H9 (cell line): ENCODE measurements around the gene PDCD1. TPM values are rescaled to one million over a fixed set of nuclear protein-coding genes. Genes with fewer than 3 reads are reported as not detected.
A peak's percentile ranks its signal among the peaks of the same experiment; 100 is the strongest.

ENCODE experiments used
- DNase-seq: peaks from one replicate; pipeline ENCODE4 v3.0.0-alpha.2; 2017
- H2AFZ ChIP-seq: one replicate; pipeline ENCODE4 v1.6.1; 2013; ENCODE audit warnings: mild to moderate bottlenecking, low read length, control low read depth, moderate library complexity
- H2AK5ac ChIP-seq: 2 replicates; pipeline ENCODE4 v1.6.1; 2013; ENCODE audit warnings: low read length, control low read depth, mixed read lengths; ENCODE audit not compliant: insufficient read length
- H2BK120ac ChIP-seq: one replicate; pipeline ENCODE4 v1.6.1; 2013; ENCODE audit warnings: low read depth, mild to moderate bottlenecking, low read length, control low read depth, inconsistent platforms; ENCODE audit not compliant: poor library complexity, severe bottlenecking
- H2BK12ac ChIP-seq: 2 replicates; pipeline ENCODE4 v1.6.1; 2013; ENCODE audit warnings: low read length, control low read depth, mixed read lengths, low read depth; ENCODE audit not compliant: insufficient read length
- H2BK15ac ChIP-seq: 2 replicates; pipeline ENCODE4 v1.6.1; 2013; ENCODE audit warnings: low read depth, low read length, control low read depth
- H2BK20ac ChIP-seq: one replicate; pipeline ENCODE4 v1.6.1; 2013; ENCODE audit warnings: low read depth, mild to moderate bottlenecking, low read length, control low read depth, inconsistent platforms; ENCODE audit not compliant: poor library complexity, severe bottlenecking
- H2BK5ac ChIP-seq: 2 replicates; pipeline ENCODE4 v1.6.1; 2013; ENCODE audit warnings: low read length, control low read depth, mixed read lengths; ENCODE audit not compliant: insufficient read length
- H3K14ac ChIP-seq: 2 replicates; pipeline ENCODE4 v1.6.1; 2013; ENCODE audit warnings: low read length, control low read depth; ENCODE audit not compliant: insufficient read depth
- H3K18ac ChIP-seq: 2 replicates; pipeline ENCODE4 v1.6.1; 2013; ENCODE audit warnings: low read depth, mild to moderate bottlenecking, mixed read lengths, low read length, control low read depth; ENCODE audit not compliant: insufficient read length
- H3K23ac ChIP-seq: 2 replicates; pipeline ENCODE4 v1.6.1; 2013; ENCODE audit warnings: low read length, control low read depth, mixed read lengths, low read depth; ENCODE audit not compliant: insufficient read length
- H3K23me2 ChIP-seq: 2 replicates; pipeline ENCODE4 v1.6.1; 2013; ENCODE audit warnings: low read depth, mild to moderate bottlenecking, mixed read lengths, low read length, control low read depth; ENCODE audit not compliant: insufficient read length, poor library complexity, severe bottlenecking
- H3K27ac ChIP-seq: 2 replicates; pipeline ENCODE4 v1.5.1; 2013; ENCODE audit warnings: low read length, control low read depth, mixed read lengths, low read depth; ENCODE audit not compliant: insufficient read length
- H3K27me3 ChIP-seq: 2 replicates; pipeline ENCODE4 v1.6.1; 2013; ENCODE audit warnings: low read length, control low read depth, inconsistent platforms; ENCODE audit not compliant: insufficient read depth
- H3K4ac ChIP-seq: 2 replicates; pipeline ENCODE4 v1.6.1; 2013; ENCODE audit warnings: low read depth, mild to moderate bottlenecking, control low read depth, inconsistent platforms, low read length, moderate library complexity
- H3K4me1 ChIP-seq: 2 replicates; pipeline ENCODE4 v1.6.1; 2013; ENCODE audit warnings: low read length, control low read depth, inconsistent platforms; ENCODE audit not compliant: insufficient read depth
- H3K4me2 ChIP-seq: 2 replicates; pipeline ENCODE4 v1.6.1; 2013; ENCODE audit warnings: low read length, control low read depth, mixed read lengths; ENCODE audit not compliant: insufficient read length, insufficient read depth
- H3K56ac ChIP-seq: 2 replicates; pipeline ENCODE4 v1.6.1; 2013; ENCODE audit warnings: low read depth, mild to moderate bottlenecking, mixed read lengths, low read length, control low read depth; ENCODE audit not compliant: insufficient read length
- H3K79me1 ChIP-seq: 2 replicates; pipeline ENCODE4 v1.6.1; 2013; ENCODE audit warnings: low read depth, mild to moderate bottlenecking, moderate library complexity, low read length, control low read depth, inconsistent platforms; ENCODE audit not compliant: insufficient read depth, poor library complexity, severe bottlenecking
- H3K79me2 ChIP-seq: 2 replicates; pipeline ENCODE4 v1.6.1; 2013; ENCODE audit warnings: low read length, control low read depth, inconsistent platforms; ENCODE audit not compliant: insufficient read depth
- H3K9ac ChIP-seq: 2 replicates; pipeline ENCODE4 v1.6.1; 2013; ENCODE audit warnings: low read length, control low read depth, mixed read lengths; ENCODE audit not compliant: insufficient read length; ENCODE audit errors: extremely low read depth
- H3K9me3 ChIP-seq: one replicate; pipeline ENCODE4 v1.6.1; 2013; ENCODE audit warnings: low read depth, low read length, inconsistent platforms; ENCODE audit not compliant: control insufficient read depth
- H3T11ph ChIP-seq: one replicate; pipeline ENCODE4 v1.6.1; 2013; ENCODE audit warnings: mild to moderate bottlenecking, low read length, control low read depth, inconsistent platforms
- H4K20me1 ChIP-seq: one replicate; pipeline ENCODE4 v1.6.1; 2013; ENCODE audit not compliant: control insufficient read depth, insufficient read length, insufficient read depth
- H4K5ac ChIP-seq: 2 replicates; pipeline ENCODE4 v1.6.1; 2013; ENCODE audit warnings: low read depth, mild to moderate bottlenecking, mixed read lengths, low read length, control low read depth; ENCODE audit not compliant: insufficient read length
- H4K8ac ChIP-seq: replicated peaks from 2 replicates; pipeline ENCODE4 v1.6.1; 2013; ENCODE audit warnings: low read length, control low read depth, mixed read lengths, low read depth; ENCODE audit not compliant: insufficient read length
- H4K91ac ChIP-seq: 2 replicates; pipeline ENCODE4 v1.6.1; 2013; ENCODE audit warnings: low read depth, mild to moderate bottlenecking, moderate library complexity, mixed read lengths, low read length, control low read depth; ENCODE audit not compliant: insufficient read length
- H3K27ac Mint-ChIP-seq, 3 experiments: 2 replicates in 2 of 3; 3 replicates in 1 of 3; pipeline ENCODE4 v1.8.0; 2020 to 2021; ENCODE audit warnings: mixed read lengths in 3 of 3, mild to moderate bottlenecking in 1 of 3, moderate library complexity in 1 of 3
- H3K27me3 Mint-ChIP-seq: 2 replicates; pipeline ENCODE4 v1.8.0; 2021; ENCODE audit warnings: low read depth, mild to moderate bottlenecking, moderate library complexity, mixed read lengths
- H3K36me3 Mint-ChIP-seq, 3 experiments: 2 replicates in 2 of 3; 3 replicates in 1 of 3; pipeline ENCODE4 v1.8.0; 2020 to 2021; ENCODE audit warnings: low read depth in 3 of 3, mixed read lengths in 3 of 3; ENCODE audit not compliant: insufficient read depth in 1 of 3
- H3K4me1 Mint-ChIP-seq, 2 experiments: 2 replicates each; pipeline ENCODE4 v1.8.0; 2020; ENCODE audit warnings: mixed read lengths in 2 of 2
- H3K4me3 Mint-ChIP-seq, 2 experiments: 2 replicates in 1 of 2; 3 replicates in 1 of 2; pipeline ENCODE4 v1.8.0; 2020 to 2021; ENCODE audit warnings: mild to moderate bottlenecking in 2 of 2, mixed read lengths in 2 of 2, moderate library complexity in 1 of 2
- H3K9me3 Mint-ChIP-seq, 2 experiments: 2 replicates in 1 of 2; 3 replicates in 1 of 2; pipeline ENCODE4 v1.8.0; 2020; ENCODE audit warnings: mild to moderate bottlenecking in 2 of 2, mixed read lengths in 2 of 2, moderate library complexity in 1 of 2
- WGBS: extraction: QIAGEN DNeasy Blood & Tissue Kit; methylation state at CpG from one replicate; pipeline ENCODE4 v1.1.7; 2013; ENCODE audit warnings: missing lambda C conversion rate, low lambda C conversion rate, mixed read lengths; ENCODE audit not compliant: insufficient read length; ENCODE audit errors: extremely low coverage; 5-methylcytosine and 5-hydroxymethylcytosine counted together
- total RNA-seq: library from RNA; stranded (reverse); gene quantifications from 2 replicates; pipeline ENCODE4 v1.2.1, GENCODE V29; 2021
- TF ChIP-seq, protein P1 (sequence below): fragments of 200-600 bp; sonication (generic); conservative IDR thresholded peaks from 3 replicates; pipeline ENCODE4 v1.8.0; 2021; ENCODE audit warnings: antibody characterized with exemption, mild to moderate bottlenecking

PDCD1 gene
- total RNA-seq, 1 experiment from 2014 or later: 1.6 TPM

DNA sequence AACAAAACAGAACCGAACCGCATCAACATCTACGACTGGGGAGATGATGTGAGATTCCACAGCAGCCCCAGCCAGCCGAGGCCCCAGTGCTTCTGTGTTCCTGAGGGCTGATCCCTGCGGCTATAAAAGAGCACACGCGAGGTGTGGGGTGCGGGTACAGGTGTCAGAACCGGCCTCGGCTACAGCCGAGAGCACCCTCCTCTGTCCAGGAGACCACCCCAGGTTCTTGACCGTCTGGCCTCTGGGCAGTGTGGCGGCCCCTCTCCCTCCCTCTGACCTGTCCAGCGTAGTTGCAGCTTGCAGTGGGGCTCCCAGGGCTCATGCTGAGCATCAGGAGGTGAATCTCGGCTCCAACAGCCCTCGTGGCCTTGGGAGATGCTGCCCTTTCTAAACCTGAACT lies 34.6 kb upstream of the PDCD1 start:
- Histone ChIP-seq H4K91ac (no peak overlapping the region), H3K4me2 (no peak overlapping the region), H2AK5ac (no peak overlapping the region), H3K79me2 (no peaks in the 10 kb centered on the region), H3K79me1 (no peaks in the 10 kb centered on the region), H3K9ac (no peak overlapping the region), H3K18ac (no peak overlapping the region), H3K9me3 (no peaks in the 10 kb centered on the region), H2BK12ac (no peak overlapping the region), H3K27me3 (no peaks in the 10 kb centered on the region), H3K23me2 (peaks cover 4% of the 10 kb centered on the region), H3K4me1 (no peaks in the 10 kb centered on the region; the same call in 1 of the 2 replicates), H3K27ac (no peak overlapping the region), H3K56ac (no peak overlapping the region), H3K14ac (no peak overlapping the region), H3T11ph (no peak overlapping the region), H2BK5ac (no peak overlapping the region), H2AFZ (no peak overlapping the region), H3K23ac (no peak overlapping the region), H4K8ac (no peak overlapping the region), H2BK120ac (no peak overlapping the region), H3K4ac (no peak overlapping the region), H4K5ac (no peak overlapping the region), H2BK20ac (no peak overlapping the region), H4K20me1 (no peaks in the 10 kb centered on the region), H2BK15ac (no peak overlapping the region)
- H3K4me3 Mint-ChIP-seq: no peak overlapping the region
- DNase-seq: peak; percentile 23
- WGBS: no CpG with 5 or more reads among the region's 16 CpGs
- H3K27ac Mint-ChIP-seq: peak overlapping the region in 1 of 3 experiments; percentile 74; a peak in 1 of 7 replicates
- TF ChIP-seq, protein P1, sequence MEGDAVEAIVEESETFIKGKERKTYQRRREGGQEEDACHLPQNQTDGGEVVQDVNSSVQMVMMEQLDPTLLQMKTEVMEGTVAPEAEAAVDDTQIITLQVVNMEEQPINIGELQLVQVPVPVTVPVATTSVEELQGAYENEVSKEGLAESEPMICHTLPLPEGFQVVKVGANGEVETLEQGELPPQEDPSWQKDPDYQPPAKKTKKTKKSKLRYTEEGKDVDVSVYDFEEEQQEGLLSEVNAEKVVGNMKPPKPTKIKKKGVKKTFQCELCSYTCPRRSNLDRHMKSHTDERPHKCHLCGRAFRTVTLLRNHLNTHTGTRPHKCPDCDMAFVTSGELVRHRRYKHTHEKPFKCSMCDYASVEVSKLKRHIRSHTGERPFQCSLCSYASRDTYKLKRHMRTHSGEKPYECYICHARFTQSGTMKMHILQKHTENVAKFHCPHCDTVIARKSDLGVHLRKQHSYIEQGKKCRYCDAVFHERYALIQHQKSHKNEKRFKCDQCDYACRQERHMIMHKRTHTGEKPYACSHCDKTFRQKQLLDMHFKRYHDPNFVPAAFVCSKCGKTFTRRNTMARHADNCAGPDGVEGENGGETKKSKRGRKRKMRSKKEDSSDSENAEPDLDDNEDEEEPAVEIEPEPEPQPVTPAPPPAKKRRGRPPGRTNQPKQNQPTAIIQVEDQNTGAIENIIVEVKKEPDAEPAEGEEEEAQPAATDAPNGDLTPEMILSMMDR: no peak
- peaks cover 17 to 26% of the 10 kb centered on the region in 2 experiments for H3K4me1 Mint-ChIP-seq
- peaks cover 6 to 10% (median 7%) of the 10 kb centered on the region in 3 experiments; a peak in 6 of 7 replicates for H3K36me3 Mint-ChIP-seq
- H3K9me3 Mint-ChIP-seq: peaks cover 7 to 10% of the 10 kb centered on the region in 2 experiments
- no peaks in the 10 kb centered on the region; the same call in 1 of the 2 replicates for H3K27me3 Mint-ChIP-seq
